GM21529 (cell line): ENCODE data around the gene ZFAND2B.
"Not testable (repeated sequence)": the region's sequence is repeated elsewhere in the genome, so short reads cannot be mapped to it uniquely, and the experiment has no call there.

Experiments used
- ATAC-seq: cut with Tn5 transposase; IDR thresholded peaks from one replicate; pipeline ENCODE4 v1.9.1; 2021; ENCODE audit not compliant: unreplicated experiment

The ZFAND2B gene

GRCh38 chr2:219175928-219176817, 30.4 kb upstream of the ZFAND2B start:
- peak; percentile 35 for ATAC-seq

GRCh38 chr2:219176818-219177551, 29.6 kb upstream of the ZFAND2B start, which contains the start of gene CNPPD1:
Gene CNPPD1 (minus strand): TSS chr2:219176925. CDS start chr2:219176828, 97 bp downstream.
- peak; percentile 71 for ATAC-seq

- peak; percentile 38 for ATAC-seq
Observed at GRCh38 chr2:219177552-219178376, 28.8 kb upstream of the ZFAND2B start, which contains the start of gene RETREG2. Gene RETREG2 (plus strand): TSS chr2:219178275. CDS start chr2:219178353, 78 bp downstream.

- peak; percentile 14 for ATAC-seq
Observed at GRCh38 chr2:219178377-219179175, 28.0 kb upstream of the ZFAND2B start.

- no peak for ATAC-seq
Observed at GRCh38 chr2:219179601-219180465, 26.7 kb upstream of the ZFAND2B start.

GRCh38 chr2:219180961-219181360, 25.6 kb upstream of the ZFAND2B start:
- no peak for ATAC-seq

- no peak for ATAC-seq
Observed at GRCh38 chr2:219181531-219181930, 25.1 kb upstream of the ZFAND2B start.

GRCh38 chr2:219182331-219183150, 24.0 kb upstream of the ZFAND2B start:
- no peak for ATAC-seq

GRCh38 chr2:219183151-219183772, 23.3 kb upstream of the ZFAND2B start:
- ATAC-seq: no peak

- ATAC-seq: no peak
Observed at GRCh38 chr2:219184121-219184520, 22.5 kb upstream of the ZFAND2B start.

- ATAC-seq: no peak
Observed at GRCh38 chr2:219186754-219187456, 19.7 kb upstream of the ZFAND2B start.

- no peak for ATAC-seq
Observed at GRCh38 chr2:219197388-219197787, 9.2 kb upstream of the ZFAND2B start.

GRCh38 chr2:219198974-219199373, 7.6 kb upstream of the ZFAND2B start:
- no peak for ATAC-seq

- no peak for ATAC-seq
Observed at GRCh38 chr2:219199470-219200211, 6.9 kb upstream of the ZFAND2B start.

GRCh38 chr2:219200502-219201326, 5.9 kb upstream of the ZFAND2B start:
- ATAC-seq: not testable (repeated sequence)

- ATAC-seq: not testable (repeated sequence)
Observed at GRCh38 chr2:219201331-219201730, 5.3 kb upstream of the ZFAND2B start.
